Measurements from ENCODE around the gene SUCLG2.

SUCLG2 gene

GRCh38 chr3:67478423-67478822 lies 176.0 kb downstream of the SUCLG2 start:
- H3K27ac ChIP-seq: no peak overlapping the region
- TF ChIP-seq, protein P1, sequence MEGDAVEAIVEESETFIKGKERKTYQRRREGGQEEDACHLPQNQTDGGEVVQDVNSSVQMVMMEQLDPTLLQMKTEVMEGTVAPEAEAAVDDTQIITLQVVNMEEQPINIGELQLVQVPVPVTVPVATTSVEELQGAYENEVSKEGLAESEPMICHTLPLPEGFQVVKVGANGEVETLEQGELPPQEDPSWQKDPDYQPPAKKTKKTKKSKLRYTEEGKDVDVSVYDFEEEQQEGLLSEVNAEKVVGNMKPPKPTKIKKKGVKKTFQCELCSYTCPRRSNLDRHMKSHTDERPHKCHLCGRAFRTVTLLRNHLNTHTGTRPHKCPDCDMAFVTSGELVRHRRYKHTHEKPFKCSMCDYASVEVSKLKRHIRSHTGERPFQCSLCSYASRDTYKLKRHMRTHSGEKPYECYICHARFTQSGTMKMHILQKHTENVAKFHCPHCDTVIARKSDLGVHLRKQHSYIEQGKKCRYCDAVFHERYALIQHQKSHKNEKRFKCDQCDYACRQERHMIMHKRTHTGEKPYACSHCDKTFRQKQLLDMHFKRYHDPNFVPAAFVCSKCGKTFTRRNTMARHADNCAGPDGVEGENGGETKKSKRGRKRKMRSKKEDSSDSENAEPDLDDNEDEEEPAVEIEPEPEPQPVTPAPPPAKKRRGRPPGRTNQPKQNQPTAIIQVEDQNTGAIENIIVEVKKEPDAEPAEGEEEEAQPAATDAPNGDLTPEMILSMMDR (conservative IDR thresholded peaks at IDR 0.05): no peak
- no peak for TF ChIP-seq ZFX (IDR thresholded peaks at IDR 0.05)

- TF ChIP-seq, protein P1 (conservative IDR thresholded peaks at IDR 0.05): no peak
- TF ChIP-seq ZFX (IDR thresholded peaks at IDR 0.05): no peak
- no peak overlapping the region for H3K27ac ChIP-seq
Measured at GRCh38 chr3:67474311-67474710, 180.1 kb downstream of the SUCLG2 start.

DNA sequence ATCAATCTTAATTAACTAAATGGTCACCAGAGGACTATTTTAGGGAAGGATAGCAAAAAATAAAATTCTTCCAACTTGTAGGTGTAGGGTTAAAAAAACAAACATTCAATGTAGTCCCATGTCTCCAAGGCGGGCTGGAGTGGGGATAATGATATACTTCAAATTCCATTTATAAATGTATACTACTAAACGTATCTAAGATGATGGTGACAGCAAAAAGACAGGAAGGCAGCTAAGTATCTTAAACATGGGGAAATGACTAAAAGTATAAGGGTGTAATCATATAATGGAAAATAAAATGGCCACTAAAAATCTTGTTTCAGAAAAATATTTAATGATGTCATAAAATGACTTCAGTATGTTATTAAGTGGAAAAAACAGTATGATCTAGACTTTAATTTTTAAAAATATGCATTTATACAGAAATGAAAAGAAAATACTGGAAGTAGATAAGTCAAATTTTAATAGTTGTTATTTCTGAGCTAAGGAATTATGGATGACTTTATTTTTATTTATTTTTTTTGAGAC lies 181.7 kb downstream of the SUCLG2 start:
- H3K27ac ChIP-seq: no peak overlapping the region
- no peak for TF ChIP-seq ZFX (IDR thresholded peaks at IDR 0.05)
- TF ChIP-seq, protein P1 (conservative IDR thresholded peaks at IDR 0.05): no peak

DNA sequence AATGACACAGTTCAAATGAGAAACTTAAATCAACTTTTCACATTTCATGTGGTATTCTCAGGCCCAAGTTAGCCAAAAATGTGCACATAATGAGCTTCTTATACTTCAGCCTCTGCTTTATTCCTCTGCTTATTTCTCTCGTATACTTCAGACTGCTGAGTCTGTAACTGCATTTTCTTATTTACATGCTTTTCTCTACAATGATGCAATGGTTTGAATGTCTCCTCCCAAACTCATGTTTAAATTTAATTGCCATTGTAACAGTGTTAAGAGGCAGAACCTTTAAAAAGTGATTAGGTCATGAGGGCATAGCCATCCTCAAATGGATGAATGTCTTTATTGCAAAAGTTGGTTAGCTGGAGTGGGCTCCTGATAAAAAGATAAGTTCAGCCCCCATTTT lies 184.2 kb downstream of the SUCLG2 start:
- no peak for TF ChIP-seq ZFX (IDR thresholded peaks at IDR 0.05)
- TF ChIP-seq, protein P1 (conservative IDR thresholded peaks at IDR 0.05): no peak
- no peak overlapping the region for H3K27ac ChIP-seq

GRCh38 chr3:67468511-67468910 lies 185.9 kb downstream of the SUCLG2 start:
- no peak overlapping the region for H3K27ac ChIP-seq

DNA sequence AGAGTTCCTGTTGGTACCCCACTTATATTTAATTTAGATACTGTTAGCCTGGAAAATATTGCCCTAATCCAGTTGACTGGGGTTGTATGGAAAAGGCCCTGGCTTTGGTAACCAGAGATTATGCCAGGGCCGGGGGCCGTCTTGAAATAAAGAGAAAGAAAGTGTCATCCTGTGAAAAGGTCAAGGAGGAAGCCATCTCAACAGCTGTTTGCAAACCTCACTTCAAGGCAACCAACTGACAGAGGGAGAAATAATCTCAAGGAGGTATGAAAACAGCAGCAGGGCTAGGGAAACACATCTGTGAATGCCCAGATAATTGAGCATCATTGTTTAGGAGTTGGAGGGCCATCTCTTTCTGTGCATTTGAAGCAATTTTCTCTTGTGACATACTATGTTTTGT lies 190.8 kb downstream of the SUCLG2 start:
- TF ChIP-seq ZFX (IDR thresholded peaks at IDR 0.05): no peak
- TF ChIP-seq, protein P1 (conservative IDR thresholded peaks at IDR 0.05): no peak
- H3K27ac ChIP-seq: no peak overlapping the region

More at GRCh38 chr3:67468511-67468910, 185.9 kb downstream of the SUCLG2 start:
- TF ChIP-seq ZFX (IDR thresholded peaks at IDR 0.05): no peak
- TF ChIP-seq, protein P1 (conservative IDR thresholded peaks at IDR 0.05): no peak

GRCh38 chr3:67462187-67462586 lies 192.2 kb downstream of the SUCLG2 start:
- H3K27ac ChIP-seq: no peak overlapping the region
- no peak for TF ChIP-seq ZFX (IDR thresholded peaks at IDR 0.05)
- TF ChIP-seq, protein P1 (conservative IDR thresholded peaks at IDR 0.05): no peak

Data from C4-2B (cell line).